HFF-Myc (cell line): ENCODE results near the gene VAMP5.

ENCODE experiments used
- DNase-seq: peaks from one replicate; pipeline ENCODE4 v3.0.0-alpha.2; 2011; ENCODE audit warnings: low read depth; ENCODE audit errors: extremely low read depth
- H3K4me3 ChIP-seq: replicated peaks from 2 replicates; pipeline ENCODE4 v1.5.1; 2011; ENCODE audit warnings: low read depth, mild to moderate bottlenecking, control low read depth, low read length
- CTCF ChIP-seq: IDR thresholded peaks from 2 replicates; pipeline ENCODE4 v1.5.1; 2012; ENCODE audit warnings: mild to moderate bottlenecking, low read depth, low read length, control low read depth; ENCODE audit errors: missing control alignments

VAMP5 gene

GRCh38 chr2:85631316-85631715 lies 47.1 kb downstream of the VAMP5 start:
- no peak overlapping the region for H3K4me3 ChIP-seq
- no peak for DNase-seq
- TF ChIP-seq CTCF = no peak

GRCh38 chr2:85635011-85635410 lies 50.8 kb downstream of the VAMP5 start:
- TF ChIP-seq CTCF = no peak
- no peak overlapping the region for H3K4me3 ChIP-seq
- no peak for DNase-seq

- H3K4me3 ChIP-seq = no peak overlapping the region
- no peak for TF ChIP-seq CTCF
- DNase-seq = no peak
Observed at GRCh38 chr2:85635636-85636035, 51.4 kb downstream of the VAMP5 start.

GRCh38 chr2:85642725-85643124 lies 58.5 kb downstream of the VAMP5 start:
- no peak overlapping the region for H3K4me3 ChIP-seq
- TF ChIP-seq CTCF = no peak
- no peak for DNase-seq
